Measurements from ENCODE around the gene SLC5A4.

SLC5A4 gene

GRCh38 chr22:32207971-32208480, 47.1 kb downstream of the SLC5A4 start:
- no peak for TF ChIP-seq CTCF (conservative IDR thresholded peaks at IDR 0.05)
- TF ChIP-seq ZFX (IDR thresholded peaks at IDR 0.05), result no peak

GRCh38 chr22:32206774-32207758, 48.1 kb downstream of the SLC5A4 start:
- TF ChIP-seq CTCF (conservative IDR thresholded peaks at IDR 0.05), result peak; percentile 90
- no peak for TF ChIP-seq ZFX (IDR thresholded peaks at IDR 0.05)
- H3K27ac ChIP-seq, result peak overlapping the region; percentile 77

More at GRCh38 chr22:32207971-32208480, 47.1 kb downstream of the SLC5A4 start:
- H3K27ac ChIP-seq, result no peak overlapping the region

- peak overlapping the region; percentile 77 for H3K27ac ChIP-seq
- no peak for TF ChIP-seq CTCF (conservative IDR thresholded peaks at IDR 0.05)
- no peak for TF ChIP-seq ZFX (IDR thresholded peaks at IDR 0.05)
Observed at GRCh38 chr22:32205974-32206773, 49.0 kb downstream of the SLC5A4 start.

- no peak for TF ChIP-seq ZFX (IDR thresholded peaks at IDR 0.05)
- TF ChIP-seq CTCF (conservative IDR thresholded peaks at IDR 0.05), result peak; percentile 11
- H3K27ac ChIP-seq, result peak within 1 kb of the TSS; percentile 77
Observed at GRCh38 chr22:32204856-32205722, 50.1 kb downstream of the SLC5A4 start, which contains the start of gene RFPL2. RFPL2 (minus strand) TSS chr22:32205073; CDS start chr22:32202451, 2,622 bp downstream.

GRCh38 chr22:32204040-32204855, 50.9 kb downstream of the SLC5A4 start:
- peak overlapping the region; percentile 77 for H3K27ac ChIP-seq
- no peak for TF ChIP-seq ZFX (IDR thresholded peaks at IDR 0.05)
- TF ChIP-seq CTCF (conservative IDR thresholded peaks at IDR 0.05), result peak; percentile 2; the same call in 1 of the 2 replicates
